Activated CD4-positive, alpha-beta T cell treated with anti-CD3 and anti-CD28 coated beads for 4 hours (primary cell): ENCODE results near the gene SMIM21.

Experiments
- DNase-seq, 2 donors: peaks; one replicate each; pipeline ENCODE4 v3.0.0-alpha.2; 2020

SMIM21 gene

DNA sequence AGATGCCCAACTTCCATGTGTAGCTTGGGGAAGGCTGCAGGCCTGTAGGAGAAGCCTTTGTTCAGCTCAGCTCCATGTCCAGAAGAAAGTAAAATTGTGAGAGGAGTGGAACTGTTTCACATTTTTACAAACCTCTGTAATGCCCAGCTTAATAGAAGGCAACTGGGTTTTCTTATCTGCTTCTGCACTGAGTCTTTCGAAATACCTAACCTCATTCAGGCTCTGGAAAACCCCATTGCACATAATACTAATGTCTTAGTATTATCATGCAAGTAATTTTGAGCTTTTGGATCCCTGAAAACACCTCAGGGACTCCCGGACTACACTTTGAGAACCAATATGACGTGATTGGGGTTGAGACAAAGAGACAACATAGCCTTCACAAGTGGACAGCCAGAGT lies 5.8 kb downstream of the SMIM21 start:
- no peak for DNase-seq

DNA sequence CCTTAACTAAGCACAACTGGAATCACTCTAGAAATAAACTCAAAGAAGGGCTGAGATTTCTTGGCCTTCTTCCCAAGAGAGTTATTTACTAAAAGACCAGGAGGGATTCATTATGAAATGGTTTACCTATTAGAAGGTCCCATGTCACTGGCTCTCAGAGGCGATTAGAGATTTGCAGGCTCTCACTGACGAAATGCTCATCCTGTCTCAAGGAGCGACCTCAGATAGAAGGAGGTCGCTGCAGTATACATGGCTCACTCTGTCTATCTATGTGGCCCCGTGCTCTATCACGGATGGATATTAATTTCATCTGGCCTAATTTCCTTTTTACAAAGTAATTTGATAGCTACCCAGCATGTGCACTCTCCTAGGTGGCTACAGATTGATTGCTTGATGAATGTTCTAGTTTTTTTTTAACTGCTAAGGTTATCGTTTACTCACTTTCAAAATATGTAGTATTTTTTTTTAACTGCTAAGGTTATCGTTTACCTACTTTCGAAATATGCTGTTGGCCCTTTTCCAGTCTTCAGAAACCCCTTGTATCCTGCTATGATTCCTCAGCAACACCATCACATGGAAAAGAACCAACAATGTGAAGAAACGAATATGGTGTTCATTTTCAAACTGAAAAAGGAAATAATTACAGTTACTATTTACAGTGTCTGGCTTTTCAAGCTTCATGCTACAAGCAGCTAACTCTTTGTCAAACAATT lies 9.1 kb downstream of the SMIM21 start:
- no peak for DNase-seq

DNA sequence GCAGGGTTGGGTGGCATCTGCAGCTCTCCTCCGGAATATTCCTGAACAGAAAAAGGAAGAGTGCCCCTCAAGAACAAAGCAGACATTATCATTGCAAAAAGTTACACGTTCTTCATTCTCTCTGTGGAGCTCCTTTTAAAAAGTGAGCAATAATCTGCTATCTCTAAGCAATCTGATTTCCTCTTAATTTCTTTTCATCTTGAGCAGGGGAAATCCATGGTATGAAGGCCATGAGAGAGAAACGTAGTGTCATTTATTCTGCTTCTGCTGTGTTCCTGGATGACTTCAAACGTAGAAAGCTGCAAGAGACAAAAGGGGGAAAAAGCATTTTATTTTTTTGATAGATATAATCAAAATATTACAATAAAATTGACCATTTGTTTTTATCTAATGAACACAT lies 16.9 kb downstream of the SMIM21 start:
- no peak for DNase-seq

DNA sequence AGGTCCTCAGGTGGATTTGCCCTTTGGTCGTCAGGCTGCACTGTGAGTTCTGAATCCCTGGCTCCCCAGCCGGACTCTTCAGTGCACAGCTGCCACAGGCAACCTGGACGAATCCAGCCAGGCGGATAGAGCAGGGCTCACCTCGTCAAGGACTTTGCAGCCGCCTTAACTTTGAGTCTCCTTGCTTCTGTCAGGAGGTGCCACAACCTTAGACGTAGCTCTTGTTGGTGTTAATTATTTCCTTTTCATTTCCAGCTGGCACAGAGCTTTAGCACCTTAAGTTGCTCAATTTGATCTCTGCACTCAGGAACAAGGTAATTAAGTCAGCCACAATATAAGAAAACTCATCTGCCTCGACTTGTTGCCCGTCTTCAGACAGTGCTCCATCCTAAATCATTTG lies 17.7 kb downstream of the SMIM21 start:
- no peak for DNase-seq

DNA sequence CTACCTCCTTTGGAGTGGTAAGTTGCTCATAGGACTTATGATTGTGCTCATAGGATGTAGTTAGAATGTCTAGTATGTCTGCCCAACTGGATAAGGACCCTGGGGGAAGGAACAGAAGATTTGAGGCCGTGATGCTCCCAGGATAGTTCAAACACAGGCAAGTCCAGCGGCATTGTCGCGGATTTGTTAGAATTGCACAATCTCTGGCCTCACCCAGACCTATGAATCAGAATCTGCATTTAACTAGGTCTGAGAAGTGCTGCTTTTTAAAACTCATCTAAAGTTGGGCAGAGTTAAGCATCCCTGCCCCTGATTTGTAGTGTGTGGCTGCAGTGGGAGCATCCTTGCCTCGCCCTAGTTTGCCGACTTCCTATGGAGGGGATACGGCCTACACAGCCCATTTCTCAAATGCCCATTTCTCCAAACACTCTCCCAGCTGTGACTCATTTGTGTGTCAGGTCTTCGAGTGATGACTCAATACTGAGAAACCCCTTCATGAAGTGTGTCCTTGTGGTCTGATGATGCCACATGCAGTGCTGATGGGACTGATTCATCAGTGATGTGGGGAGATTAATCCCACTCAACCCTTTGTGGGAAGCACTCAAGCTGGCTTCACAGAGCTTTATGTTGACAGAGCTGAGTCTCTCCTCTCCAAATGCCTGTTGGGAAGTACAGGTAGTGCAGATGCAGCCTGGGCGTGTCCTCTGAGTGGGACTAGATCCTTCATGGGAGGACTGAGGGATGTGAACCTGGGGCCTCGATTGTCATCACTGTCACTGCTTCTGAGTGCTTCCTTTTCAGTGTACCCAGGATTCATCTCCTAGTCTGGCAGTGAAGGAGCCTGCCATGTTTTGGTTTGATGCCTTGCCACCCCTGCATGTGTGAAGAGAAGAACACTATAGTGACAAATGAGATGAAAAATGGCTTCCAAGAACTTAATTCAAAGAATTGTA lies 18.7 kb downstream of the SMIM21 start:
- peak; percentile 4 to 16 for DNase-seq

DNA sequence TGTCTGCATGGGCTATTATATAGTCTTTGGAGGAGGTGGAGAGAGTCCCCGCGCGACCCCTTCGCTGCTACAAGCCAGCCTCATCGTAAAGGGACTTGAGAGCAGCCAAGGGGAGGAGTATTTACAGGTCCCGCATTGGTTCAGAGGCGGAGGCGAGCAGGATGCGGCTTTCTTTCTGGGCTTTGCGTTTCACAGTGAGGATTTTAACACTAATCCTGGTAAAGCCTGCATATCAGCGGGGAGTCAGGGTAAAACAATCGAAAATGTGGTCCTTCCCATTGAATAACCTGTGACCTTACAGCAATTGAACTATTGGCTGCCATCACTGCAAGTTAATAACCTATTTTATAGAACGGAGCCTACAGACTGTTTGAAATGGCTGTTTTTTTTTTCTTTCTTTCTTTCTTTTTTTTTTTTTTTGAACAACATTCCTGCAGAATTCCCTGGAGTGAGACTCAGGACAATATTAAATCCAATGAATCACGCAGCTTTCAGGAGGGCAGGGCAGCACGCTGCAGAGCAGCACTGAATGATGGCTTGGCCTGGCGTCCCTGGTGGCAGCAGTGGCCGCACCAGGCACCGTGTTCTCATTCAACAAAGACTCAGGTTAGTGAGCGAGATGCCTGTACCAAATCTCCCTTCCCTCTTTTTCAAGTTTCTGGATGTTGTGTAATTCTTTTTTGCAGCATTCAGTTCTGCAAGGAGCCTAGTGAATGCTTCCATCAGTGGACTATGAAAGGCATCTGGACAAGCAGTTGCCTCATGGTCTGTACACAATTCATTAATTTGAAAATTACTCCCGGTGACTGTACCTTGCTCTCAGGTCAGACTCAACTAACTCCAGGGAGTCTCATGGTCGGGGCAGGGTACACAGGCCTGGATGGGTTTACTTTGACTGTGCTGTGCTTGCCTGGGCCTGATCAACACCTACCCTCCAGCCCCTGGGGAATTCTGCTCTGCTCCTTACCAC lies 19.8 kb downstream of the SMIM21 start:
- DNase-seq = no peak

DNA sequence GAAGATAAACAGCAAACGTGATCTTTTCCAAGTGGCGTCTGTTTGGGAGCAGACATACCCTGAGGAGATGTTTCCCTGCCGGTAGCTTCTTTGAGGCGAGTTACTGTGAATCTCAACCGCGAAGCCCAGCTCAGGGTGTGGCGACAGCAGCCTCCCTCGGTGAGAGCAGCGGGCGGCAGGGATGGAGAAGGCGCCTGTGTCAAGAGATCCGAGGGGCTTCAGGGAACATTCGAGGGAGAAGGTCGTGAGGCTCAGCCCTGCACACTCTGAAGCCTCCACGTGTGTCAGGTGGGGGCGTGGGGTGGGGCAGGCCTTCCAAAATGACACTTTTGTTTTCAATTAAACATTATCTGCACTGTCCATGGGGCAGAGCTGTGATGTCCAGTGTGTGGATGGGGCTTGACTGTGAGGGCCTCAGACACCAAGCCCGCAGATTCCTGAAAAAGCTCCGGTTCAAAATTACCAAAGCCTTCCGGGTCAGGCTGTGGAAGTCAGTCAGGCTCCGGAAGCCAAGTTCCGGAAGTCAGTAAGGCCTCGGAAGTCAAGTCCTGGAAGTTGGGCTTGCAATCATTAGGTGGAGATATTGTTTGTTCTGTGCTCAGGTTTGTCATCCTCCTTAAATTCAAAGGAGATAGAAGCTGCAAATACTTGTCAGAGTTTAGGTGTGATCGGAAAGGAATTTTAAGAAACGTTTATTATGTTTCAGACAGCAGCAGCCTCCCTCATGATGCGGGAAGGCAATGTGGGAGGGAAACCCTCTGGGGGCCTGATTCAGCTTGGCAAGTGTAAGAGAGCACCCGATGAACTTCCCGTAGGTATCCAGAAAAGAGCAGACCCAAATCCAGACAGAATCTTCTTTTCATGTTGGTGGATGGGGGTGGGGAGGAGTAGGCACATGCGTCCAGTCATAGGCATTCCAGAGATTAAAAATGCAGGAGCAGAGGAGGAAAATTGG lies 20.7 kb downstream of the SMIM21 start:
- no peak for DNase-seq

DNA sequence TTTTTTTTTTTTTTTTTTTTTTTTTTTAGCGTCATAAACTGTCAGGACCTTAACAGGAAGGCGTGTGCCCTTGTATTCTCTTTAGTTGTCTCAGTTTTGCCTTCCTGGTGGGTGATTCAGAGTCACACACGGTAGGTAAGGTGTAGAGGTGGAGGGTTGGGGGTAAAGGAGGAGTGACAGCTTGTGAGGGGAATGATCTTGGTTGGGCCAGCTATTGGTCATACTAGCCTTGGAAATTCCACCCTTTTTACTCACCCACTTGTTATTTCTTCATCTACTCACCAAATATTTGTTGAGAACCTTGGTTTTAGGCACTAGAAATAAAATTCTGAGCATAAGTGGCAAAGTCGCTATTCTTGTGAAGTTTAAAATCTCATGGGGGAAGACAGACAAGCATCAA lies 22.2 kb downstream of the SMIM21 start:
- no peak for DNase-seq

DNA sequence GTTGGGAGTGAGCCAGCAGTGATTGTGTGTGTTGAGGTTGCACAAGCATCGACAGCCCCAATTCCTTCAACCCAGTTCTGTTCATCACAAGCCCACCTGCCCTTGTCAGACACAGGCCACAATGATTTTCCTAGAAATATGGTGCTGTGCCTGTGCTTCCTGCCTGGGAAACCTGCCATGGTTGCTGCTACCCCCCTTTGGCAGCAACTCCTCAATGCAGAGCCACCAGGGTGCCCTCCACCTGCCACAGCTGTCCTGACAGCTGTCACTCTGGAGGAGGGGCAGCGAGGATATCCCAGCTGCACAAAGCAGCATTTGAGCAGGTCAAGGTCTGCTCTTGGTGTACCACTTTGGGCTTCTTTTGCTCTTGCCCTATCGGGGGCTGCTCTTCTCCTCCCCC lies 27.1 kb downstream of the SMIM21 start:
- DNase-seq = no peak

DNA sequence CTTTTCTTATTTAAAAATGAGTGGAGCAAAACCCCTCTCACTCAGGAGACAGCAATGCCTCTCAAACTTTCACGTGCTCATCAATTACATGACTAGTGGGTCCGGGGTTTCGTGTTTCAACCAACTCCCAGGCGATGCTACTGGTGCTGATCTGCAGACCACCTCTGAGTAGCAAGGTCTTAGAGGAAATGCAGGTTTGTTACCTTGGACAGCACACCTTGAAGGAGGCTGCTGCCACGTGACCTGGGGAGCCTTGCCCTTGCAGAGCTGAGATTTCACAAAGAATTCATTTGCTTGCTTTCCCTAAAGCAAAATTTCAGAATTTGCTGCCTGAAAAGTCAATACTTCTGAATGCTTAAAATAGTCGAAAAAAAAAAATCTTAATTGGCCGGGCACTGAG lies 32.4 kb downstream of the SMIM21 start:
- DNase-seq = no peak

DNA sequence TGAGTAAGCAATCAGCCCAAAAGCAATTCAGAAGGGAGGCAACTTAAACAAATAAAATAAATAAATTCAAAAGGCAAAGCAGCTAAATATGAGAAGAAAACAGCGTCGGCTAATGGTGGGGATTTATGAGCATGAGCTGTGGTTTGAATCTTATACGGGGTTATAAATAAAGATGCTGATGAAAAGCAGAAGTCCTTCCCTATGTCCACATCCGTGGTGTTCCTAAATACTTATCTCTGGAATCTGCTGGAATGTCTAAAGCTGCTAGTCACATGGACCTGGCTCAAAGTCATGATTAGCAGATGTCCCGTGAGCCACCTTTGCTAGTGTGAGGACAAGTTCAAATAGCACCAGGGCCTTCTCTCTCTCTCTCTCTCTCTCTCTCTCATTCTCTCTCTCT lies 33.8 kb downstream of the SMIM21 start:
- DNase-seq = no peak

DNA sequence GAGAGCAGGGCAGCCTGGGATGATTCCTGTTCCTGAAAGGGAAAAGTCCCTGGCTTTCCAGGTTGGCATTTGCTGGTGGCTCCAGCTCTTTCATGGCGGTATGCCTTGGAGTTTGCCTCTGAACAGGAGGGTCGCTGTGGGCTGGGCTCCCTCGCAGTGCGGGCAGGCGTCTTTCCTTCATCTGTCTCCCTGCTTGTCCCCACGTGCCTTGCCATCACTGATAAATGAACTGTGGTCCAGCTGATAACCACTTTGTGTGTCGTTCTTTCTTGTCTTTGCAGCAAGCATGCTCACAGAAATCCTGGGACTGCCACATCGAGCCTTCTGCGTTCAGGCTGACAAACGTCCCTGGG lies 35.3 kb downstream of the SMIM21 start:
- DNase-seq = no peak

DNA sequence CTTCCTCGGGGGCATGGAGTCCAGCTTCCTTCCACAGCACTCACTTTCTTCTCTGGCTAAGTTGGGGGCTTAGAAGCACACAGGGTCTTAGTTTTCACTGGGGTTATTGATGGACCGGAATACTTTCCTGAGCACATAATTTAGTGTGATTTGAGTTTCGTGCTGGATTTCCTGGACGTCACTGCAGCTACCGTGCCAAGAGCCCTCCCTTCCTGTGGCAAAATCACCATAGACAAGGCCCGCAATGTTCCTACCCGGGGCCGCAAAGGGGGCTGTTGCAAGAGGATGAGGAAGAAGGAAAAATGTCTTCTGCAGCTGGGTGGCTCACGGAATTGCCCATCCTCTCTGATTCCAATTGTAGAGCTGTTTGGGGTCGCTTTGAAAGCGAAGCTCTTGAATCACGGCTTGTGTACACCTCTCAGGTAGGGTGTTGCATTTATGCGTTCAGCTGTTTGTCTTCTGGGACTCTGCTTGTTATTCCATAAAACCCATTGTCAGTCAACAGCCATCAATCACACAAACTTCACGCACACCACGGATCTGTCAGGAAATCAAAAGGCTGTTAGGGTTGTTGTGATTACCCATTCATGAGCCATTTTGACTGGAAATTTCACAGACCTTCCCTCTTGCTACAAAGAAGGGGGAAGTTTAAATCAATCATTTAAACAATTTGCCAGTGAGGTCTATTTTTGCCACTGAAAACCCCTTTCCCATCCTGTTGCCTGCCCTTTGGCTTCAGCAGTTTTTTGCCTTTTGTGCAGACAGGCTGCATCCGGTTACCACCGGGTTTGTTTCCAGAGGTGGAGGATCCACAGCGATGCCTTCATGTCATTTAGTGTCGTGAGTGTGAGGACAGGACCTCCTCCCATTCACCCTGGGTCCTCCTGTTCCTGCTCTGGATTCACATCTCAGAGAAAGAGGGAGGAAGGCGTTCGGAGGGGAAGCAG lies 36.0 kb downstream of the SMIM21 start:
- DNase-seq = no peak

DNA sequence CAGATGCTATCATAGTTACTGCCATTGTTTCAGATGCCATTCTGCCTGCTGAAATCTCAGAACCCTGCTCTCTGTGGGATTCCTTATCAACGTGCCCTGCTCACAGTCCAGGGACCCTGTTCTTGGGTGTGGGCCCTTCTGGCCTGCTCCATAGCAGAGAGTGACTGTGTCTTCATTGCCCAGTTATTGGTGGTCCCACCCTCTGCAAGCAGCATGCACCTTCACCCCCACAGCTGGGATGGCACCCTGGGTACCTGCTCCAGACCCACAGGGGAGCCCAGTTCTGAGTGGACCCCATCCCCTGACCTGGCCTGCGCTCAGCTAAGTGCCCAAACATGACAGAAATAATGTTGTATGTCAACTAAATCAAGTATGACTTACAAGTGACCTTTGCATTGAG lies 36.6 kb downstream of the SMIM21 start:
- no peak for DNase-seq

DNA sequence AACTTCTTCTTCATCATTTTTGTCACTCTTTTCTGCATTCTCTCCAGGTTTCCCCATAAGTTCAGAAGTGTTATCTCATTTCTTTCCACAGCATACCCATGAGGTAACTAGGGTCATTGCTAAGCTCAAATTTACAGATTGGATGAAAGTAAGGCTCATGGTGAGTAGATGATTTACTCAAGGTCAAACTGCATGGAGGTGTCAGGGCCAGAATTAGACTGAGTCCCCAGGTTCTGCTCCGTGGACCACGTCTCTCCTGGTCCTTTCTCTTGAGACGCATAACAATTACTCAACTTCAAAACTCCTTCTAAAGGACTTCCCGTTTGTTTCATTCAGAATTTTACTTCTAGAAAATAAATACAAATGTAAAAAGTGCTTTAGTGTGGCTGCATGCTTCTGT lies 43.4 kb downstream of the SMIM21 start:
- no peak for DNase-seq

DNA sequence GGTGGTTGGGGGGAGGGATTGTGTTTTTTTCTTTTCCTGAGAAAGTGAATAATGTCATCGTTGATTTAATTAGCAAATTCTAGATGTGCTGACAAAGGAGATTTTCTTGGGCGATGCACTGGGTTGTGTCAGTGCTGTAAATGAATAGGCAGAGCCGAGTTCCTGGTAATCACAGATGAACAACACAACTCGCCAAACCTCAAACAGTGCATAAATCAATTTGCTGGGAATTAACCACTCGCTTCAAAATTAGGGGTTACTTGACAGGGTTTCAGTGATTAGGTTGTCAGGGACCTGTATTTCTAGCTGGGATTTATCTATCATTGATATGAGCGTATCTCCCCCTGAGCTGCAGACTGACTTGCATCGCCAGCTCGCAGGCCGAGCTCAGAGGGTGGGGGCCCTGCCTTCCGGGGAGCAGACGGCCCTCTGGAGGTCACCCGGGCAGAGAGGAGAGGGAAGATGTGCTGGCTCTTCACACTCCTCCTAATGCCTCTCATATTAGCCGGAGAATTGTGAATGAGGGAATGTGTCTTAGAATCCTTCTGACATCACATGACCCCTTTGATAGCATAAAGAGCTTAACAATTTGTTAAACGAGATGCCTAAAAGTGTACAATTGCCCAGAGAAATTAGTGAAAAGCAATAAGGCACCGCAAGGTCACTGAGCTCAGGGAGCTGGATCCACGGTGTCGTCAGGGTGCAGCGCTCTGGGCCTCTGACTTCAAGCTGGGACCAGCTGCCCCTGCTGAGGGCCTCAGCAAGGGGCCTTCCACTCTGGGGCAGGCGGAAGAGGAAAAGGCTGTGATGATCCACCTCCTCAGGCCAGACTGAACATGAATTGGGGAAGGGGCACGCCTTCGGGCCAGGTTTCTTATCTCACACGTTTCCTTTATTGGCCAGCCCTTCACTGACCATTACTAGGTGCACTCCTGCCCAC lies 48.9 kb downstream of the SMIM21 start:
- DNase-seq = no peak

DNA sequence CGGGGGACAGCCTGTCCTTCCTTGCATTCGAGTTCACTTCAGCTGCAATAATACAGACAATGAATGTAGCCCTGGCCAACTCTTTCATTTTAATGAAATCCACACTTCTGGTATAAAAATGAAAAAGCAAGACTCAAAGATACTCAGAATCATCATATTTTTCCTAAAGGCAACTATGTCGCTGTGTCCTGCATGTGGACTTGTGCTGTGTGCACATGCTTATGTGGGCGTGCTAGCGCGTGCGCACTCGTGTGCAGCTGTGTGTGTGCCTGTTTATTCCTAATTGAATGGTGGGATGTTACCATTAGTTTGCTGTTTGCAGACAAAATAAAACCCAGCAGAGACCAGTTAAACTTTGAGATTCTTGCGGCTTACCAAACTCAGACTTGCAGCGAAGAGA lies 49.6 kb downstream of the SMIM21 start:
- DNase-seq = no peak

DNA sequence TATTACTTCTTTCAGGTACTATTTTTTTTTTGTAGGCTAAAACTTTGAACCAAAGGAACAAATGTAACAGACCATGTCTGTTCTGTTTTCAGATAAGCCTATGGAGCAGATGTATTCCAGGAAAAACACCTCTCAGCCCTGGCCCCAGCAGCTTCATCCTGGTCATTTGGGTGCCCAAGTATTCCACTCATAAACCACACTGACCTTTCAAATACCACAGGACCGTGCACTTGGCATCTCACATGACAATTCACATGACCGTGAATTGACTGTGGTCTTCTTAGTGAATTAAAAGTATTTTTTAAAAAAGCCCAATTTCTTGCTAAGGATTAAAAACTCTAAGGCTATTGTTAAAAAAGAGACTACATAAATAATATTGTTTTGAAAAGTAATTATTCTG lies 50.2 kb downstream of the SMIM21 start:
- no peak for DNase-seq

DNA sequence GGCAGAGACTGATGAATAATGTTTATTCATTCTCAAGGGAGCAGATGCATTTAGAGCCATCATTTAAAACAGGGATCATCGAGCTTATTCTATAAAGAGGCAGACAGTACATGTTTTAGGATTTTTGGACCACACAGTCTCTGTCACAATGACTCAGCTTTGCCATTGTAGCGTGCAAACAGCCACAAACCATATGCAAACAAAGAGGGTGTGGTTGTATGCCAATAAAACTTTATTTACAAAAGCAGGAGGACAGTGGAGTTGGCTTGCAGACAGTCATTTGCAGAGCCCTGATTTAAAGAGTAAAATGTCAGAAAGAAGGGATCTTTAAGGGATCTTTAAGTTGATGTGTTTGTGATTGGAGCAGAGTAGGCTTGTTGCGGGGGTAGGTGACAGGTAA lies 51.5 kb downstream of the SMIM21 start:
- no peak for DNase-seq

DNA sequence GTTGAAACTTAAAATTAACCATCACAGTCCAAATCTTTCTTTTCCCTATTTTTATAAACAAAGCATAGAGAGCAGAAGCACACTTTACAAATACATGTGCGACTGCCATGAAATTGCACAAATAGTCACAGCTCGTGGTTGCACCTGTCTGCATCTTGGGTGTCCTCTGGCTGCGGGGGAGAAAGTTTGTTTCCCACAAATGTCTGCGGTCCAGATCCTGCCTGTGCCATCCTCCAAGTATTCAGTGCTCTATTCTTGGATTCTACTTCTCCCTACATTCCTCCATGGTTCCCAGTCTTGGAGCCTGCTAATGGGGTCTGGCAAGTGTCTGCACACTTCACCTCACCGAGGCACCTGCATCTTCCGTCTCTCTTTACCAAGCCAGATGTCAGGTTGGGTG lies 52.2 kb downstream of the SMIM21 start:
- DNase-seq = no peak
